CD4-positive, alpha-beta T cell treated with Interleukin-2 at 100 ng/mL for 4 hours (primary cell): ENCODE results near the gene SMOC2.

ENCODE experiments used
- DNase-seq: peaks from one replicate; pipeline ENCODE4 v3.0.0-alpha.2; 2020; ENCODE audit warnings: low spot score

The SMOC2 gene

DNA sequence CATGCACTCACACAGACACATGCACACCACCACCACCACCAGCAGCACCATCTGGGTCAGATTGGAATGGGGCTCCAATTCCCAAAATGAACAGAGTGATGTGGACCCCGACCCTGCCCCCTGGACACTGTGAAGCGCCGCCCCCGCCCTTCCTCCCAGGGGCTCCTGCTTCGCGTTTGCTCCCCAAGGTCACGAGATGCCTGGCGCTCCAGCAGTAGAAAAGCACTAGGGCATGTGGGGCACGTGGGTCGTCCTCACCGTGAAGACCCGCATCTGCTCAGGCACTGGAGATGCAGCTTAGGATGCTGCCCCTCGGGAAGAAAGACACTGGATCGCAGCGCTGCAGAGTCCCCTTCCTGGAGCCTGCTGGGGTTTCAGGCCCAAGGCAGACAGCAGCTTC, 184.0 kb downstream of the SMOC2 start:
- DNase-seq: no peak

DNA sequence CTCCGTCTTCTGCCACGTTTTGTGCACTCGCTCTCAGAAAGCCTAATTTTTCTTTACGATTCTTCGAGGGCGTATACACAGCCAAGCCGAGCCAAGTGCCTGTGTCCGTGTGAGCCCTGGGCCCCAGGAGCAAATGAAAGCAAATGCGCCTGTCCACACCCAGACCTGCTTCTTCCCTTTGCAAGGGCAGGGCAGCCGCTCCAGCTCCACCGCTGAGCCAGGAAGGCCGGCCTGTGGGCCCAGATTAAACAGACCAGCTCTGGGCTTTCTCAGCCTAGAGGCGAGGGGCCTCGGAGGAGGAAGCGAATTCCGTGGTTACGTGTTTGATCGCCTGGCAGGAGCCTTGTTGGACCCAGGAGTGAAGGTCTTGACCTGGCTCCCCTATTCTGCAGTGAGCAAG, 184.6 kb downstream of the SMOC2 start:
- DNase-seq: no peak

DNA sequence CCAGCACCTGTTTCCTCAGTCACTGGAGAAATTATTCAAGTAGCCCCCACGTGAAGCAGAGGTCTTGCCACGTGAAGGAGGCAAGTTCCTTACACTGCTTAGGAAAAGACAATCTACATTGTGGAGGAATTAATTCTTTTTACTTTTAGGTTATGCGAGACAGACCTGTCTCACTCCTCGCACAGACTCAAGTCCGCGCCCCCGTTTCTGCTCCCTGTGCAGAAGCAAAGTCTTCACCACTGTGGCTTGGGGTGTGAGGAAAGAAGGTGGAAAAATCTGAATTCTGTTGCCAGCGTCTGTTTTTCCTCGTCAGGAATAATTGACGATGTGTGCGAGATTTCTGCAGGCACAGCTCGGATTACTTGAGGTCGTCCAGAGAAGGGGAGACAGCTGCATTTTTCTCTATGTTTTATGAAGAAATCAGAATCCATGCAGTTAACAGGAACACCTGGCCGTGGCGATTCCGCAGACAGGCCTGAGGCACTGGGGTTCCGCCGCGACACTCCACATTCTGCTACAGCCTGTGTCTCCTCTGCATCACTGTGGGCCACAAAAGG, 185.1 kb downstream of the SMOC2 start:
- no peak for DNase-seq

DNA sequence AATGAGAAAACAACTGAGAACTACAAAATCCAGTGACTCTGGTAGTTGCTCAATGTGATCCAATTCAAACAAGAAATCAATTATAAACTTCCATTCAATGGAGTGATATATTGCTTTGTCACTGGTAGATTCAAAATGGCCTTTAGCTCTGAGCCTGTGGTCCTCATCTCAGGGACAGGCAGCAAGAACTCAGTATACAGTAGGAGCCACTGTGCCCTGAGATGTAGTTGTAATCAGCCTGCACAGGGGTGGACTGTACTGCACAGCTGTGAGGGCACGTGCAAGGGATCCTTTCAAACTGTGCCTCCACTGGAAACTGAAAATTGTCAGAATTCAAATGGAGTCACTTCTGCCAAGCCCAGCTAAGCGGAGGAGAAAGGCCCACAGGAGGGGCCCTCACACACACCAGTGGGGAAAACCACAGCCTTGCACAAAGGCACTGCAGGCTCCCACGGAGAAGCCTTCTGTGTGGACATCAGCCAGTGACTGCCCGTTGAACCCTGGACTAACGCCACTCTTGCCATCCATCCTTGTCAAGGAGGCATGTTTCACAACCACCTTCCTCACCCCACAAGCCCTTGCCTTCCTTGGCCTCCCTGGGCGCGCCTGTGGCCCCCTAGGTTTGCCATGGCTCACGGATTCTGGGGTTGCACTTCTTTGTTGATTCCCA, 186.7 kb downstream of the SMOC2 start:
- DNase-seq: no peak

DNA sequence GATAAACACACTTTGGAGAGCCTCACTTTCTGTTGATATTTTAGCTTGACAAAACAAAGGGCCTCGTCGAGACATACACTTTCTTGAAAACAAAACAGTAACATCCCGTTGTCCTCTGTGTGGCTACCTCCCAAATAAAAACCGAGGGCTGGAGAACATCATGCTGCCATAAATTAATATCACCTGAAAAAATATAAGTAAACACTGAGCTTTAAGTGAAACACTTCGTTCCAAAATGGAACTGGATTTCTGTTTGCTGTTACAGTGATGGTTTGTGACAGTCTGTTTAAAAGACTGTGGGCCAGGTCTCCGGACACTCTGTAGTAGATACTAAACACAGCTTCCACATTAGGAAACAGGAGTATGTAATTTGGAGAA, 187.2 kb downstream of the SMOC2 start:
- DNase-seq: no peak

DNA sequence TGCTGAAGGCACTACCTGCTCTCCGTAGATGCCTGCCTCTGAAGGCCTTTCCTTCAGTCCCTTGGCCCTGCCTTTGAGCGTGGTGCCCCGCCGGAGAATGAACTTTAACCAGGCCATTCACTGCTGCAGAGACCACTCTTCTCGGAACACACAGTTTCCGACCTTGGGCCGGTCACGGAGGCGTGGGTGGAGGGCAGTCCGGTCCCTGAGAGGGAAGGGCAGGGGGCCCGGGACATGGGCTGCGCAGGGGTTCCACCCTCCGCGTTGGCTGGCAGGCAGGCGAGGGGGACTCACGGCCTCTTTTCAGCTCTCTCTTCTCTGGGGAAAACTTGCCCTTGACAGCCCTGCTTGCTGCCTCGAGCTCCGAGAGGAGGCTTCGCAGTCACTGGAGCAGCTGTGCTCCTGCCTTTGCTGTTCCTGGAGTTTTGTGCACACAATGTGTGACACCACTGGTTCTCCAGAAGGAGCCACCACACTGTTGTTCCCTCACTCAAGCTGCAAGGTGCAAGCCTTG, 187.8 kb downstream of the SMOC2 start:
- no peak for DNase-seq

DNA sequence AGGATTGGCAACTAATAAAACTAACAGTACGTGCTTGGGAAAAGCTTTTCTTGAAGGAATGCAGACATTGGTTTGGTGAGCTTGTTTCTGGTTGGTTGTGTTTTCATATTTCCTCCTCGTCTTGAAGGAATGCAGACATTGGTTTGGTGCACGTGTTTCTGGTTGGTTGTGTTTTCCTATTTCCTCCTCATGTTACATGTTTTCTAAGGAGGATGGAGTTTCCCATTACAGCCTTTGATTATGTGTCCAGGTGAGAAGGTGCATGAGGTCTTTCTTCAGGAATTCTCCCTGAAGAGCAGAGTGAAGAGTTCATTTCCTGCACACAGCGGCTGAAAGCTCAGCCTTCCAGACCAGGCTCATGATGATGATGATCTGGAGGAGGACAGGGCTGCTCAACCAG, 190.6 kb downstream of the SMOC2 start:
- no peak for DNase-seq

DNA sequence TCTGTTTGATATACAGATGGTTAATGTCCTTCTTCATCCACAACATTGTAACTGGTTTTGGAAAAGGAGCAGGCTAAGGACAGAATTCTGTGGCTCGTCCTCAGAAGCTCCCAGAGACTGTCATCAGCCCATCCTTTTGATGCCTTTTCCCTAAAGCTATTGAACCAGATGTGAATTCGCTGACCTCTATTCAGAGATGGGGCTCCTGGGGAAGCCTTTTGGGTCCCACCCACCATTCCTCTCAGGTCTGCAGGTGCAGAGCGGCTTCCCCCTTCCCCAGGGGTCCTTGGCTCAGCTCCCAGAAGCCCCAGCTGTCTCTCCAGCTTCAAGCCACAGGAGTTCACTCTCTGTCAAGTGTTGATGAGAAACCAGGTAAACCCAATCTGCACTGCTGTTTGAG, 191.7 kb downstream of the SMOC2 start:
- no peak for DNase-seq

DNA sequence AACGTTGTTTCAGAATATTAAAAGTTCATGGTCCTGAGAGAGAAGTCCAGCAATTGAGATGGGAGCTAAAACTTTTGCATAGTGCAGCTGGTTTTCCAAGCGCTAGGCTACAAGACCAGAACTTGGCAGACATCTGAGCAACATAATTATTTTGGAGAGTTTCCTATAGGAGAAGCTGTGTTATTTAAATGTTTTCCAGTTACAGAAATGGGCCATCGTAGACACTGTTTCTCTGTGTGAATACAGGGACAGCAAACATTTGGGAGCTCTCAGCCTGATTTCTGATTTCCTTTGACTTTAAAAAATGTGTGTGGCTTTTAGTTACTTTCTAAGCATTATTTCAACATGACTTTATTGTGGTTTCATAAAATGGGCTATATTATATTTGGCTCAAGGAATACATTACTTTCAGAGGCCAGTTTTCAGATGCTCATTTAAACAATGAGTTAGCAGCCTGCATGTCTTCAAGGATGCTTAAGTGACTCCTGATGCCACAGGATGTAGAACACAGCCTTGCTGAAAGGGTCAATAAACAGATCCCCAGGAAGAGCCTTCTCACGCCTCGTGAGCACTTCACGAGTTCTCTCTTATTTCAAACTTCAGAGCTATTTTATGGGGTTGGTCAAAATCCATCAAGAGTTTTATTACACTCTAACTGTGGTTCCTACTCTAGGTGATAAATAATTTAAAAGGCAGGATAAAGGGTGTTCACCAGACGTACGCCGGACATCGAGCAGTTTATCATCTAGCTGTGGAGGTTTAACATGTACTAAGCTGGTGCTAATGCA, 193.8 kb downstream of the SMOC2 start:
- DNase-seq: no peak

DNA sequence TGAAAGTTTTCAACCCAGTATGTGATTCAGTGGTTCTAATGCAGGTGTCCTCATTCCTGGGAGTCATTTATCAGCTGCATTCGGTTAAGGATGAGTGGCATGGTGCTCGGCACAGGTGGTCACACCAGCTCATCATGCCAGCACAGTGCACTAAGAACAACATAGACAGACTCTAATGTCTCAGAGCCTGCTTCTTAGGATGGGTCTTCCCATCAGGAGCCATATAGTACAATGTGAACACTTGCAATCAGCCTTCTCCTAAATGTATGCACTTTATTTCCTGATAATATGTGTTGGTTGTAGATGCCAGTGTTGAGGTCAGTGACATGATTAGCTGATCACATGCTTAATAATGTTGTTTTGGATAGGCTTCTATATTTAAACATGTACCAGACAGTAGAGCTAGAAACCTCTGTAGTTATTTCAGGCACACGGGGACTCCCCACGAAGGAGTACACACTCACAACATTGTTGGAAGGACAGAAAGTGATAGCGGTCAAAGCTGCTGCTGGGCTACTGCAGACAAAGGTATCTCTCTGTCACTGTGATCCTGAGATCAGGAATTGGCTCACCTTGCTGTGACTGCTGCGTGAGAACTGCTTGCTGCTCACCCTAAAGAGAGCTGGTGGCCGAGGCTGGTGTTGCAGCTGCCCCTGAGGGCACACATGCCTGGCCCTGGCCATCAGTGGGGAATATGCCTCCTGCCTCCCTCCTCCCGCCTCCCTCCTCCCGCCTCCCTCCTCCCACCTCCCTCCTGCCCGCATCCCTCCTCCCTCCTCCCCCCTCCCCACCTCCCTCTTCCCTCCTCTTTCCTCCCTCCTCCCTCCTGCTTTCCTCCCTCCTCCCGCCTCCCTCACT, 195.4 kb downstream of the SMOC2 start:
- DNase-seq: no peak

DNA sequence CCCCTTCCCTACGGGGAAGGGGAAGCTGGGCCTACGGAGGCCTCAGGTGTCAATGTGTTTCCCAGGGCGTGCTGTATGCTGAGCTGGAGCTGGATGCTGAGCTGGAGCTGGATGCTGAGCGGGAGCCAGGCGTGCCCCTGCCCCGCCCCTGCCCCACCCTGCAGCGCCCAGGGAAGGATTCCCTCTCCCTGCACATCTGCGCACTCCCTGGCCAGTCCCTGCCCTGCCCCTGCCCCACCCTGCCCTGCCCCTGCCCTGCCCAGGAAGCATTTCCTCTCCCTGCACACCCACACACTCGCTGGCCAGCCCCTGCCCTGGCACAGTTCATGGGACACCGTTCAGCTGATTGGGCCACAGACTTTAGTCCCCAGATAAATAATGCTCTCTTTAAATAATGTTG, 196.8 kb downstream of the SMOC2 start:
- DNase-seq: no peak

DNA sequence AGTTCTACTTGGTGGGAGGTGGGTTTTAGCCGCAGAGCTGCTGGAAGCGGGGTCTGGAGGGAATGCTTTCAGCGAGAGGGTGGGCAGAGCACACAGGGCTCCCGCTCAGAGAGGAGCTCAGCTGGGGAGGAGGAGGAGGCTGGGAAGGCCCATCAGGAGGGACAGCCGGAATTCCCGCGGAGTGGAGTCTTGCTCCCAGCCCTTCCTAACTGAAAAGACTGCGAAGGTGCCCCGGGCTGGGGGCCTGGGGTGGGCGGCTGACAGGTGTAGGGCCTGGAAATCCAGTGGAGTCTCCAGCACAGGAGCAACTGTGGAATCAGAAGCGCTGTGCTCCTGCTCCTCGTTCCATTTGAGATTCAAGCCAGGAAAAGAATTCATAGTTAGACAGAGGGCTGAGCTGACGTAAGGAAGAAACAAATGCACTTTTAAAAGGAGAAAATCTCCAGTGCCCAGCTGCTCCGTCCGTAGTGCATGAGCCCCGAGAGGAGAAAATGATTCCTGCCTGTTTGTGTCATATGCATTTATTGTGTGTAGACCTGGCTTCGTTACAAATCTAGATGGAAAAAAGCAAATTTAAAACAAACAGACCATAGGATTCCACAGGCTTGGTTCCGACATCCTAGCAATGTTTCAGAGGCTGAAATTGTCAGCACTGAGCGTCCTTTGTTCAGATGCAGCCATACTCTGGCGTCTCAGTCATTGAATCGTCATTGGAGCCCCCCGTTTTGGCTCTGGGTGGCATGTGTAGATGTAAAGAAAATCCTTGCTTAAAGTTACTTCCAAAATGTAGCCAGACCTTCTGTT, 197.7 kb downstream of the SMOC2 start:
- no peak for DNase-seq

DNA sequence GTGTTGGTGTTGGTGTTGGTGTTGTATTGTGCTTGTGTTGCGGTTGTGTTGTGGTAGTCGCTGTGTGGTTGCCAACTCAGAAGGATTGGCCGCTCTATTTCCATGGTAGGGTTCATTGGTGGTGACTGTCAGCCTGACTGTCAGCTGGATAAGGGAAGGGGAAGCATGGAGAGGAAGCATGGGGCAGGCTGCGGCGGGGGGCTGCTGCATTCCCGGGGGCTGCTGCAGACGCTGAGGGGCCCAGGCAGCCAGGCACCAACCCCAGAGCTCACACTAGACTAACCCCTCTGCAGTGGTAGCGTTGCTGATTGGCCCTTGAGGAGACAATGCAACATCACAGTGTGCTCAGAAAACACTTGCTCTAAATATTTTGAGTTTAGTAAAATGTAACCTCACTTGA, 199.2 kb downstream of the SMOC2 start:
- DNase-seq: no peak

DNA sequence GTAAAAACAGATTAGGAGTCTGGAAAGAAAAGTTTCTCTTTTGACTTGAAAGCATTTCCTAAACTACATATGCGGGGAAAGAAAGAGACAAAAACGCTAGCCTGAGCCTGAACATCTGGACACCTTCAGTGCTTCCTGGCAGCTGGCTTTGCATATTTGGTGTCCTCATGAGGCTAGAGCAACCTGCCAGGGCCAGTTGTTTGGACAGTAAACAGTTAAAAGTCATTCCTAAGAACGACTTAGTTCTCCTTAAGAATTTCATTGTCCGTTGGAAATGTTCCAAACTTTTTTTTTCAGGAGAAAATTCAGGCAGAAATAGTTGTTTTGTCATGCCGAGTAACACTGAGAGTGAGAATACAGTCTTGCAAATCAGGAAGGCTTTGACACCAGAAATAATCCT, 199.8 kb downstream of the SMOC2 start:
- DNase-seq: no peak

DNA sequence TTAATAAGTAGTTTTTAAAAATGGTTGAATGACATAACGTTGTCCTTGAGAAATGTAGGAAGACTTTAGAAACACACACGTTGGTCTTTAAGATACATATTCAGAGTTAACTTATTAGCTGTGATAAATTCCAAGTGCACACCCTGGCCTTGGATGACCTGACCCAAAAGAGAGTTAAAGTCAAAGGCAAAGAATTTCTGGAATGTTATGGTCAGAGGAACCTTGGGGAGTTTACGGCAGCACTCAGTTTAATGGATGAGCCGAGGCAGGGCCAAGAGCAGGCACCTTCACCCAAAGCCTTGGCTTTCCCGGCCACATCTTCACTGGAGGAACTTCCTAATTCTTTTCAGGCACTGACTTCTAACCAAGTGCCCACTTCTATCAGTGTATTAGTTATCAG, 200.5 kb downstream of the SMOC2 start:
- no peak for DNase-seq

DNA sequence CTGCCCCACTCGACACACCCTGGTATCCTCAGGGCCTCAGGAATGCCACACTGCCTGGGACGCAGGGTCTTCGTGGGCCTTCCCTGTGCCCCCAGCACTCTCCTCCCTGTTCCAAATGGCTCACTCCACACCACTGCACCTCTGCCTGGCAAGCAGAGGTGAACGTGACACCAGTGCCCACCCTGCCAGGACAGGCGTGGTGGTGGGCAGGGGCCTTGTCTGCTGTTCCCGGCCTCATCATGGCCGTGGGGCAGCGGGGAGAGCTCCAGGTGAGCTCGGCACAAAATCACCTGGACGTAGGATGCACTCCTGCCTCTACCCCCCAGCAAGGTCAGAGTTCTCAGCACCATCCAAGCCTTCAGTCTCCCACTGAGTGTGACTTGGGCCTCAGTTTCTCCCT, 202.4 kb downstream of the SMOC2 start:
- DNase-seq: no peak

DNA sequence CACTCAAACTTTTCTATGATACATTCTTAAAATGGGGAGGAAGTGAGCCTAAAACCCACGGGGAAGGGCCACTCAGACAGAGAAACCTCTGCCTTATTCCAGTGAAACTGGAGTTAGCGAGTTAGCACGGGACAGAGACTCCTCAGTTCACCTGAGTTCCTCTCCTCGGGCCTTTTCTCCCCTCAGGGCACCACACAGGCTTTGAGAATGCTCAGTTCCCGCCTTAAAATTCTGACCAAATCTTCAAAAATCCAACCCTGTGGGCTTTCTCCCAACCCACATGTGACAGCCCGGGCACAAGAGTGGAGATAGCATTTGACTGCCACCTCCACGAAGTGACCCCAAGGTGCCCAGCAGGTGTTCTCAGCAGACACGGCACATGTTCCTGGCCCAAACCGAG, 204.3 kb downstream of the SMOC2 start:
- DNase-seq: no peak

DNA sequence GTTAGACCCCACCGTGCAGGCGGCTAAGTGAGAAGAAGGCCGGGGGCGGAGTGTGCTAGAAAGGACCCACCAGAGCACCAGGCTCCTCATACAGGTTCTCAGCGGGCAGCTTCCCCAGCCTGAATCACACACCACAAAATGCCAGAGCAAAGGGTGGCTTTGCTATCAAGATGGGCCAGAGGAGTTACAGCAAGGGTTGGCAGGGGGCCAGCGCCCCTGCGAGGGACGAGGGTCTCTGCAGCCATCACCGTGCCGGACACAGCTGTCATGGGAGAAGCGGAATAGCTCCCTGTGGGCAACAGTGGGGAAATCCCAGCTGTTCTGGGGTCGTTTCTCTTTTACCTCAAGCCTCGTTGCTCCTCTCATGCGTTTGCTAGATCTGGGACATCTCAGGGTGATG, 206.3 kb downstream of the SMOC2 start:
- DNase-seq: no peak

DNA sequence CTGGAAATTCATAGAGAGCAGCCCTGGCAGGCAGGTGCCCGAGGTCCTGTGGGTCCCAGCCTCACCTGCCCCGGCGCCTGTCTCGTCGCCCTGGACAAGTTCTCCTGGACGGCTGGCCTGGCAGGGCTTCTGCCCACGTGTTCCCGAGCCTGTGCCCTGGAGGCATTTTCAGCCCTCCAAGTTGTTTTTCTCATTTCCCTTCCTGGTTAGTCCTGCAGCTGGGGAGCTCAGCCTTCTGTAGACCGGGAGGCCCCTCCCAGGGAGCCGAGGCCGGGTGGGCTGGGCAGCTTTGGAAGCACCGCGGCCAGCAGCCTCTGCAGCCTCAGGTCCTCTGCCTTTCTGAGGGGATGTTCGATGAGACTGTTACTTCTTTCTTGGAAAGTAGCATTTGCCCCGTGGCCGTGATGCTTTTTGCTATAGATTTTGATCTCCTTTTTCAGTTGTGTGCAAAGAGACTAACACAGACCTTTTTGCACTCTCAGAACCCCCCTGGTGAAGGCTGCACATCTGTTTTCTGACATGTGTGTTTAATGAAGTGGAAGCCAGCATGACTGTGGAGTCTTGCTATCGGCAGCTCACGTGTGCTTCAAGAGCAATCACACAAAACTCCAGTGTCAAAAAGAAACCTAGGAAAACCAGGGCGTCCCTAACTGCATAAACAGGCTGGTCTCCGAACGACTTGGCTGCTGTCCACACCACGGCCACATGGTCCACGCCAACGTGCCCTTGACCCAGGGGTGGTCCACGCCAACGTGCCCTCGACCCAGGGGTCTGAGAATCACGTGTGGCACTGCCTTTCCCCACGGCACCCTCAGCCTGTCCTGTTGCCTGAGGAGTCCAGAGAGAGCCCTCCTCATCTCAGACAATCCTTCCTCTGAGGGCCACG, 207.5 kb downstream of the SMOC2 start:
- no peak for DNase-seq

DNA sequence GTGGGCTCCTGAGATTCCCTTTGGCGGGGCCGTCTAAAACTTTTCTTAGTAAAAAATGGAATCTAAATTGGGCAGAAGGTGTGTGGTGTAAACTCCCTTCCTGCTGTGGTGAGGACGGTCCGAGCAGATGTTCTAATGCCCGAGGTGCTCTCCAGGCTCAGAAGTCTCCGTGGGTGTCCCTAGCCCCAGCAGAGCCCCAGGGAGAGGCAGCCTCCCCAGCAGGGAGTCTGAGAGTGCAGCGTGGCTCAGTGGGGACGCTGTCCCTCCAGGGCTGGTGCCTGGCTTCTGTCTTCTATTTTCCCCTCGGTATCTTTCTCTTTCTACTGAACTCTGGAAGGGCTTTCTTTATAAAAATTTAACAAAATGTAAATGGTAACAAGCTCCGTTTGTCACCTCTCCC, 208.2 kb downstream of the SMOC2 start:
- DNase-seq: no peak

DNA sequence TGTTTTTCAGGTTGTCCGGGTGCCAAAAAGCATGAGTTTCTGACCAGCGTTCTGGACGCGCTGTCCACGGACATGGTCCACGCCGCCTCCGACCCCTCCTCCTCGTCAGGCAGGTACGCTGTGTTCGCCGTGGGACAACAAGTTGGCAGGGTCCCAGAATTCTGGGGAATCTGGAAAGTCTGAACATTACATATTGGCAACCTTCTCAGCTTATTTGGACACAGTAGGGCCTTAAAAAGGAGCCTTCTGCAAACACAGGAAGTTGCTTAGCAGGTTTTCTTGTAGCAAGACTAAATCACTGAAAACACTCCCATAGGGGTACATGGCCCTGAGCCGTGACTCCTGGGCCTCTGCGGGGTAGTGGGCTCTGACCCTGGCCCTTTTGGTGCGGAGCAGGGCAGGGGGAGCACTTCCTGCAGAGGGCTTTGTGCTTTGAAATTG, 209.7 kb downstream of the SMOC2 start:
- no peak for DNase-seq
